Iris pigment epithelial cell (primary cell): ENCODE measurements around the gene BMPR2.
"Not testable (repeated sequence)": the region's sequence is repeated elsewhere in the genome, so short reads cannot be mapped to it uniquely, and the experiment has no call there.

Experiments used
- DNase-seq: peaks from one replicate; pipeline ENCODE4 v3.0.0-alpha.2; 2011; ENCODE audit warnings: low read depth

The BMPR2 gene

GRCh38 chr2:202382684-202383083, 6.6 kb downstream of the BMPR2 start:
- DNase-seq, result no peak

DNA sequence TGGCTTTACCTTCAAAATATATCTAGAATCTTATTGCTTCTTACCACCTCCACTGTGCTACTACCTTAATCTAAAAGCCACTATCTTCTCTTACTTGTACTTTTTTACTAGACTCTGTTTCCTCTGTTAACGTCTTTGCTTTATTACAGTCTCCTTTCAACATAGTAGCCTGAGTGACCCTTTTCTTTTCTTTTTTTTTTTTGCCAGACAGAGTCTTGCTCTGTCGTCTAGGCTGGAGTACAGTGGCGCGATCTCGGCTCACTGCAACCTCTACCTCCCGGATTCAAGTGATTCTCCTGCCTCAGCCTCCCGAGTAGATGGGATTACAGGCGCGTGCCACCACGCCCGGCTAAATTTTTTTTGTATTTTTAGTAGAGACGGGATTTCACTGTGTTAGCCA, 10.4 kb downstream of the BMPR2 start:
- not testable (repeated sequence) for DNase-seq

DNA sequence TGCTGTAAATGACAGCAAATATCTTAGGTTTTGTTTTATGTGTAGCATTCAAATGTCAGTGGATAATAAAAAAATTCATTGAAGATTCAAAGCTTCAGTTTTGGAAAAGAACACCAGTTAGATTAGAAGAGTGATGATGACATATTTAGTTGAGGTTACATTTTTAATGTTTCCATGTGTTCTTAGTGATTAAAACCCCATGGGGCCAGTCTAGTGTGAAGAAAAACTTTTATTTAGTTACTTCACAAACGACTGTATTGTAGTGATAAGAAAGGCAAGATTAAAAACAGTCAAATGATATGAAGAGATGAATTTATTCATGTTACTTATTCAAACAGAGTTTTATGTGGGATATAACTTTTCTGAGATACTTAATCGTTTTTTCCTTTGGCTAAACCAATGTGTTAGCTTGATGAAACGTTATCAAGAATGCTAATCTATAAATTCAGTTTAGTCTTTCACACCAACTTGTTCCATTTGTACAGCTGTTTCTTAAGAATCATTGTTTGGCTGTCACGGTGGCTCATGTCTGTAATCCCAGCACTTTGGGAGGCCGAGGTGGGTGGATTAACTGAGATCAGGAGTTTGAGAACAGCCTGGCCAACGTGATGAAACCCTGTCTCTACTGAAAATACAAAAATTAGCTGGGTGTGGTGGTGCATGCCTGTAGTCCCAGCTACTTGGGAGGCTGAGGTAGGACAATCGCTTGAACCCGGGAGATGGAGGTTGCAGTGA, 11.6 kb downstream of the BMPR2 start:
- peak; percentile 34 for DNase-seq

GRCh38 chr2:202400941-202401340, 24.8 kb downstream of the BMPR2 start:
- DNase-seq, result no peak

- DNase-seq, result no peak
Measured at GRCh38 chr2:202405798-202406197, 29.7 kb downstream of the BMPR2 start.

GRCh38 chr2:202406445-202406978, 30.4 kb downstream of the BMPR2 start:
- DNase-seq, result no peak

- DNase-seq, result no peak
Measured at GRCh38 chr2:202408546-202409140, 32.5 kb downstream of the BMPR2 start.

DNA sequence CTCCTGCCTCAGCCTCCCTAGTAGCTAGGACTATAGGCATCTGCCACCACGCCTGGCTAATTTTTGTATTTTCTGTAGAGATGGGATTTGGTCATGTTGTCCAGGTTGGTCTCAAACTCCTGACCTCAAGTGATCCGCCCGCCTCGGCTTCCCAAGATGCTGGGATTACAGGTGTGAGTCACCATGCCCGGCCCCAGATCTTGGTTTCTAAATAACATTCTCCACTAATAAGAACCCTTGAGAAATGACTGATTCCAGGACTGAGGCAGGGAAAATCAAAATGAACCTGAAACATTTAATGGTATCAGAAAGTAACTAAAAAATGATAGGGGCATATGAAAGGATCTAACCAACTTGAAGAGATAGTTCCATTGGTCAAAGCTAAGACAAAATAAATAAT, 34.0 kb downstream of the BMPR2 start:
- peak; percentile 44 for DNase-seq

- no peak for DNase-seq
Measured at GRCh38 chr2:202411097-202411496, 35.0 kb downstream of the BMPR2 start.

DNA sequence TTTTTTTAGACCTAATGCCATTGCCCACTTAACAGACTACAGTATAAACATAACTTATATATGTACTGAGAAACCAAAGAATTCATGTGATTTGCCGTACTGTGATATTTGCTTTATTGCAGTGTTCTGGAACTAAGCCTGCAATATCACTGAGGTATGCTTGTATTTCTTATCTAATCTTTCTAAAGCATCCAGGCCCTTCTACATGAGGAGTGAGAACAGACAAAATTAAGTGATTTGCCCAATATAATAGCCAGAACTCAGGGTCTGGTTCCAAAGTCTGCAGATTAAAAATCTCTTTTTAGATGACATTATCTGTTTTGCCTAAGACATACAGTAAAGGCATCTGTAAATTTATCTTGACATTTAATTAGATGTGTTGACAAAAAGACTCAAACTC, 41.9 kb downstream of the BMPR2 start:
- no peak for DNase-seq

- no peak for DNase-seq
Measured at GRCh38 chr2:202418511-202418910, 42.4 kb downstream of the BMPR2 start.

DNA sequence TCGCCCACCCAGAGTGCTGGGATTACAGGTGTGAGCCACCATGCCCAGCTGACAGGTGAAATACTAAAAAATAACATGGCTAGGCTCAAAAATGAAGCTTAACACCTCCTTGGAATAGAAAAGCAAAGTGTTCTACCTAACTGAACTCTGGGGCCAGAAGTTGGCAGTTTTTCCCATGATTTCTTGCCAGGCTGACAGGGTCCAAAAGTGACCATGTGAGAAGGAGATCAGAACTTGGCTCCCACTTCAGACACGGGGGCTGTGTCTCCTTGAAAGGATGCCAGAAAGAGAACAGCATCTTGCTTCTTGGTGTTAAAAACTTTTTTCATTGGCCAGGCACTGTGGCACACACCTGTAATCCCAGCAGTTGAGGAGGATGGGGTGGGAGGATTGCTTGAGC, 47.0 kb downstream of the BMPR2 start:
- DNase-seq, result no peak

DNA sequence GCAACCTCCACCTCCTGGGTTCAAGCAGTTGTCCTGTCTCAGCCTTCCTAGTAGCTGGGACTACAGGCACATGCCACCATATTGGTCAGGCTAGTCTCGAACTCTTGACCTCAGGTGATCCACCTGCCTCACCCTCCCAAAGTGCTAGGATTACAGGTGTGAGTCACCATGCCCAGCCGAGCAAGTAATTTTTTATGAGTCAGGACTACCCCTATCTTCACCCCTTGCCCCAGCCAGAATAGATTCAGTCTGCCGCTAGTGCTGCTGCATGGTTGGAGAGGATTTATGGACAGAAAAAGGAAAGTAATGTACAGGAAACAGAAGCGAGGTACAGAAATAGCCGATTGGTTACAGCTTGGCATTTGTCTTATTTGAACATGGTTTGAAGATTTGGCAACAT, 48.9 kb downstream of the BMPR2 start:
- no peak for DNase-seq

DNA sequence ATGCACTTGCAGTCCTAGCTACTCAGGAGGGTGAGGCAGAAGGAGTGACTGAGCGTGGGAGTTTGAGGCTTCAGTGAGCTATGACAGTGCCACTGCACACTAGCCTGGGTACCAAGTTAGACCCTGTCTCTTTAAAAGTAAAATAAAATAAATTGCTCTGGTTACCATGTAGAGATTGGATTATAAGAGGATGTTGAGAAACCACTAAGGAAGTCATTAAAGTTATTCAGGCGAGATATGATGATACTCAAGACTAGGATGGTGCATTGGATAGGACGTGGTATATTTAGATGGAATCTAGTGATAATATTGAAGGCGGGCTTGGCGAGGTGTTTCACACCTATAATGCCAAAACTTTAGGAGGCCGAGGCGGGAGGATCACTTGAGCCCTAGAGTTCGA, 50.6 kb downstream of the BMPR2 start:
- no peak for DNase-seq

- peak; percentile 83 for DNase-seq
Measured at GRCh38 chr2:202429164-202429980, 53.2 kb downstream of the BMPR2 start.

DNA sequence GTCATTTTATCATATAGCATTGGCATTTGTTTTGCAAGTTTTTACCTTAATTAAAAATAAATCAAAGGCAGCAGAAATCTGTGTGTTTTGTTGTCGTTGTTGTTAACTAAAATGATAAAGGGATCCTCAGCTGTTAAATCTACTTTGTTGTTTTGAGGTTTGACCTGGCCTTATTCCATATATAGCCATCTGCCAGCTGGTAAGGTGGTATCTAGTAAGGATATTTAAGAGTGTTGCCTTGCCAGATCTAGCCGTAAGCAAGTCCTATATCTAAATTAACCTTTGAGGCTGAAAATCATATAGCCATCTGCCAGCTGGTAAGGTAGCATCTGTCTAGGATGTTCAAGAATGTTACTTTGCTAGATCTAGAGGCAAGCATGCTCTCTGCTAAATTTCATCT, 56.6 kb downstream of the BMPR2 start:
- no peak for DNase-seq

DNA sequence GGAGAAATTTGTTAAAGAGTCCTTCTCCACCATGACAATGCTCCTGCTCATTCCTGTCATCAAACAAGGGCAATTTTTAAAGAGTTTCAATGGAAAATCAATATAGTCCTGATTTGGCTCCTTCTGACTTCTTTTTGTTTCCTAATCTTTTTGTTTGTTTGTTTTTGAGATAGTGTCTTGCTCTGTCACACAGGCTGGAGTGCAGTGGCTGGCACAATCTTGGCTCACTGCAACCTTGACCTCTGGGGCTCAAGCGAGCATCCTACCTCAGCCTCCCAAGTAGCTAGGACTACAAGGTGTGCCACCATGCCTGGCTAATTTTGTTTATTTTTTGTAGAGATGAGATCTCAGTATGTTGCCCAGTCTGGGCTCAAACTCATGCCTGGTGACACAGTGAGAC, 58.3 kb downstream of the BMPR2 start:
- no peak for DNase-seq

DNA sequence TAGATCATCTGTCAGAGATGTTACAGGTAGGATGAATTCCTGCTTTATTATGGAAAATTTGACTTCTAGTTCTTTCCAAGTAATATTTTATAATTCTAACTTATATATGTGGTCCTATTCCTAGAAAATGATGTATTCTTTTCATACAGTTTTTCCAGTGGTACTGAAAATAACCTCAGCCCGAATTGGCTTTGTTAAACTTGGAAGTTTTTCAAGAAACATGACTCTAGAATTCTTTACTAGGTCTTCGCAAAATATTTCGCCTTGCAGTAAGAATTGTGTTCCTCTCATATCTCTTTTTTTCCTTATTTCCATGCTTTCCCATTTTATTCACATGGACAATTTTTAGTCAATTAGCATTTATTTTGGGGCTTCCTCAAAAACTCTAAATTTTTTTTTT, 60.5 kb downstream of the BMPR2 start:
- peak; percentile 17 for DNase-seq

GRCh38 chr2:202440117-202440516, 64.0 kb downstream of the BMPR2 start:
- DNase-seq, result not testable (repeated sequence)

GRCh38 chr2:202442882-202443281, 66.8 kb downstream of the BMPR2 start:
- DNase-seq, result no peak

GRCh38 chr2:202444000-202444399, 67.9 kb downstream of the BMPR2 start:
- DNase-seq, result no peak

- DNase-seq, result no peak
Measured at GRCh38 chr2:202449344-202449743, 73.2 kb downstream of the BMPR2 start.

- DNase-seq, result peak; percentile 56
Measured at GRCh38 chr2:202450785-202451184, 74.7 kb downstream of the BMPR2 start.
